ENCODE results near the gene NUDT22.

Gene NUDT22

GRCh38 chr11:64231546-64231945 lies 5.5 kb downstream of the NUDT22 start:
- FAIRE-seq = no peak
- no peak for DNase-seq (ENCODE audit: insufficient read length, low spot score)
- TF ChIP-seq POLR2A (IDR thresholded peaks at IDR 0.05; ENCODE audit: low read depth, low read length) (no peak), SPI1 (IDR thresholded peaks at IDR 0.05; ENCODE audit: low read depth, low read length) (no peak), TAF1 (IDR thresholded peaks at IDR 0.05; ENCODE audit: low read depth, low read length) (no peak), PAX5 (IDR thresholded peaks at IDR 0.05; ENCODE audit: insufficient read depth, low read length, severe bottlenecking) (no peak), POU2F2 (IDR thresholded peaks at IDR 0.05; ENCODE audit: low read depth, low read length) (no peak), POLR2AphosphoS5 (IDR thresholded peaks at IDR 0.05; ENCODE audit: low read depth, low read length) (no peak)

- TF ChIP-seq PAX5 (IDR thresholded peaks at IDR 0.05; ENCODE audit: insufficient read depth, low read length, severe bottlenecking) (no peak), POU2F2 (IDR thresholded peaks at IDR 0.05; ENCODE audit: low read depth, low read length) (no peak), SPI1 (IDR thresholded peaks at IDR 0.05; ENCODE audit: low read depth, low read length) (no peak), POLR2AphosphoS5 (IDR thresholded peaks at IDR 0.05; ENCODE audit: low read depth, low read length) (no peak), POLR2A (IDR thresholded peaks at IDR 0.05; ENCODE audit: low read depth, low read length) (no peak), TAF1 (IDR thresholded peaks at IDR 0.05; ENCODE audit: low read depth, low read length) (no peak)
- FAIRE-seq = no peak
- DNase-seq (ENCODE audit: insufficient read length, low spot score) = no peak
These were observed 6.3 kb downstream of the NUDT22 start for GRCh38 chr11:64232182-64232966.

GRCh38 chr11:64232967-64233315 lies 6.9 kb downstream of the NUDT22 start:
- no peak for TF ChIP-seq TAF1 (IDR thresholded peaks at IDR 0.05; ENCODE audit: low read depth, low read length)
- TF ChIP-seq SPI1 (IDR thresholded peaks at IDR 0.05; ENCODE audit: low read depth, low read length) = no peak
- TF ChIP-seq POU2F2 (IDR thresholded peaks at IDR 0.05; ENCODE audit: low read depth, low read length) = no peak
- TF ChIP-seq PAX5 (IDR thresholded peaks at IDR 0.05; ENCODE audit: insufficient read depth, low read length, severe bottlenecking) = no peak
- no peak for TF ChIP-seq POLR2A (IDR thresholded peaks at IDR 0.05; ENCODE audit: low read depth, low read length)
- TF ChIP-seq POLR2AphosphoS5 (IDR thresholded peaks at IDR 0.05; ENCODE audit: low read depth, low read length) = no peak
- DNase-seq (ENCODE audit: insufficient read length, low spot score) (no peak), FAIRE-seq (no peak)

- FAIRE-seq (peak; percentile 56), DNase-seq (ENCODE audit: insufficient read length, low spot score) (peak; percentile 77)
- no peak for TF ChIP-seq POLR2A (IDR thresholded peaks at IDR 0.05; ENCODE audit: low read depth, low read length)
- TF ChIP-seq PAX5 (IDR thresholded peaks at IDR 0.05; ENCODE audit: insufficient read depth, low read length, severe bottlenecking) = no peak
- no peak for TF ChIP-seq SPI1 (IDR thresholded peaks at IDR 0.05; ENCODE audit: low read depth, low read length)
- no peak for TF ChIP-seq POU2F2 (IDR thresholded peaks at IDR 0.05; ENCODE audit: low read depth, low read length)
- TF ChIP-seq POLR2AphosphoS5 (IDR thresholded peaks at IDR 0.05; ENCODE audit: low read depth, low read length) = no peak
- no peak for TF ChIP-seq TAF1 (IDR thresholded peaks at IDR 0.05; ENCODE audit: low read depth, low read length)
These were observed 8.0 kb downstream of the NUDT22 start, which contains the start of gene VEGFB for GRCh38 chr11:64233913-64234586. Gene VEGFB (plus strand): TSS chr11:64234584. CDS start chr11:64234834, 250 bp downstream.

- DNase-seq (ENCODE audit: insufficient read length, low spot score) = no peak
- TF ChIP-seq POLR2A (IDR thresholded peaks at IDR 0.05; ENCODE audit: low read depth, low read length) = no peak
- TF ChIP-seq TAF1 (IDR thresholded peaks at IDR 0.05; ENCODE audit: low read depth, low read length) = 0 out of 2 replicates have a peak, but pooled peaks have one; percentile 13
- peak; percentile 77 for FAIRE-seq
These were observed 8.7 kb downstream of the NUDT22 start for GRCh38 chr11:64234647-64235379.

GRCh38 chr11:64235437-64236161 lies 9.5 kb downstream of the NUDT22 start:
- TF ChIP-seq PAX5 (IDR thresholded peaks at IDR 0.05; ENCODE audit: insufficient read depth, low read length, severe bottlenecking) (no peak), POU2F2 (IDR thresholded peaks at IDR 0.05; ENCODE audit: low read depth, low read length) (no peak), SPI1 (IDR thresholded peaks at IDR 0.05; ENCODE audit: low read depth, low read length) (no peak), POLR2A (IDR thresholded peaks at IDR 0.05; ENCODE audit: low read depth, low read length) (no peak), TAF1 (IDR thresholded peaks at IDR 0.05; ENCODE audit: low read depth, low read length) (no peak), POLR2AphosphoS5 (IDR thresholded peaks at IDR 0.05; ENCODE audit: low read depth, low read length) (no peak)
- FAIRE-seq (peak; percentile 28), DNase-seq (ENCODE audit: insufficient read length, low spot score) (no peak)

GRCh38 chr11:64237484-64237951 lies 11.4 kb downstream of the NUDT22 start:
- FAIRE-seq (no peak), DNase-seq (ENCODE audit: insufficient read length, low spot score) (no peak)
- TF ChIP-seq SPI1 (IDR thresholded peaks at IDR 0.05; ENCODE audit: low read depth, low read length) (no peak), POU2F2 (IDR thresholded peaks at IDR 0.05; ENCODE audit: low read depth, low read length) (no peak), TAF1 (IDR thresholded peaks at IDR 0.05; ENCODE audit: low read depth, low read length) (no peak), PAX5 (IDR thresholded peaks at IDR 0.05; ENCODE audit: insufficient read depth, low read length, severe bottlenecking) (no peak), POLR2A (IDR thresholded peaks at IDR 0.05; ENCODE audit: low read depth, low read length) (no peak), POLR2AphosphoS5 (IDR thresholded peaks at IDR 0.05; ENCODE audit: low read depth, low read length) (no peak)

GRCh38 chr11:64238076-64238475 lies 12.0 kb downstream of the NUDT22 start:
- TF ChIP-seq PAX5 (IDR thresholded peaks at IDR 0.05; ENCODE audit: insufficient read depth, low read length, severe bottlenecking) (no peak), SPI1 (IDR thresholded peaks at IDR 0.05; ENCODE audit: low read depth, low read length) (peak; percentile 84), POLR2A (IDR thresholded peaks at IDR 0.05; ENCODE audit: low read depth, low read length) (peak; percentile 54; the same call in 1 of the 2 replicates), POLR2AphosphoS5 (IDR thresholded peaks at IDR 0.05; ENCODE audit: low read depth, low read length) (no peak)
- DNase-seq (ENCODE audit: insufficient read length, low spot score) (no peak), FAIRE-seq (peak; percentile 74)
